Activated T-helper 1 cell treated with anti-CD3 and anti-CD28 coated beads, Interleukin-12 subunit alpha, Interleukin-12 subunit beta, Interleukin-2, Interleukin-4 antibody, amounts not matched to agents 30 ng/mL and 10 ng/mL and 1 ng/mL, durations not matched to agents 14 hours and 24 hours and 36 hours (primary cell): ENCODE measurements around the gene STXBP3. TPM values are rescaled to one million over a fixed set of nuclear protein-coding genes. Genes with fewer than 3 reads are reported as not detected.

Source experiments
- total RNA-seq: library from RNA; stranded (reverse); gene quantifications from 2 replicates; pipeline ENCODE4 v1.2.3, GENCODE V29; 2022

STXBP3 gene
- total RNA-seq, 1 donor from 2014 or later = 39.6 TPM

Other genes with a start within 250 kb of the STXBP3 start
- 16.7 and 18.5 TPM in 2 replicates for gene EEIG2, start 186.6 kb upstream of the STXBP3 start, total RNA-seq
- 17.9 and 20.7 TPM in 2 replicates for gene HENMT1, start 85.6 kb upstream of the STXBP3 start, total RNA-seq
- 94.4 and 99.8 TPM in 2 replicates for gene PRPF38B, start 54.4 kb upstream of the STXBP3 start, total RNA-seq
- 0.05 TPM in 1 of 2 replicates, not detected in the other for gene FNDC7, start 33.8 kb upstream of the STXBP3 start, total RNA-seq
- gene AKNAD1, start 110.4 kb downstream of the STXBP3 start, total RNA-seq = not detected in 2 replicates
- 8.4 and 9.5 TPM in 2 replicates for gene GPSM2, start 130.3 kb downstream of the STXBP3 start, total RNA-seq
- gene CLCC1, start 216.8 kb downstream of the STXBP3 start, total RNA-seq = 23.1 and 23.4 TPM in 2 replicates